ENCODE measurements around the gene CDK2AP2. TPM values are rescaled to one million over a fixed set of nuclear protein-coding genes. Genes with fewer than 3 reads are reported as not detected.

The CDK2AP2 gene
- total RNA-seq, 4 donors from 2014 or later: 2.1 to 28.7 (median 6.9) TPM

DNA sequence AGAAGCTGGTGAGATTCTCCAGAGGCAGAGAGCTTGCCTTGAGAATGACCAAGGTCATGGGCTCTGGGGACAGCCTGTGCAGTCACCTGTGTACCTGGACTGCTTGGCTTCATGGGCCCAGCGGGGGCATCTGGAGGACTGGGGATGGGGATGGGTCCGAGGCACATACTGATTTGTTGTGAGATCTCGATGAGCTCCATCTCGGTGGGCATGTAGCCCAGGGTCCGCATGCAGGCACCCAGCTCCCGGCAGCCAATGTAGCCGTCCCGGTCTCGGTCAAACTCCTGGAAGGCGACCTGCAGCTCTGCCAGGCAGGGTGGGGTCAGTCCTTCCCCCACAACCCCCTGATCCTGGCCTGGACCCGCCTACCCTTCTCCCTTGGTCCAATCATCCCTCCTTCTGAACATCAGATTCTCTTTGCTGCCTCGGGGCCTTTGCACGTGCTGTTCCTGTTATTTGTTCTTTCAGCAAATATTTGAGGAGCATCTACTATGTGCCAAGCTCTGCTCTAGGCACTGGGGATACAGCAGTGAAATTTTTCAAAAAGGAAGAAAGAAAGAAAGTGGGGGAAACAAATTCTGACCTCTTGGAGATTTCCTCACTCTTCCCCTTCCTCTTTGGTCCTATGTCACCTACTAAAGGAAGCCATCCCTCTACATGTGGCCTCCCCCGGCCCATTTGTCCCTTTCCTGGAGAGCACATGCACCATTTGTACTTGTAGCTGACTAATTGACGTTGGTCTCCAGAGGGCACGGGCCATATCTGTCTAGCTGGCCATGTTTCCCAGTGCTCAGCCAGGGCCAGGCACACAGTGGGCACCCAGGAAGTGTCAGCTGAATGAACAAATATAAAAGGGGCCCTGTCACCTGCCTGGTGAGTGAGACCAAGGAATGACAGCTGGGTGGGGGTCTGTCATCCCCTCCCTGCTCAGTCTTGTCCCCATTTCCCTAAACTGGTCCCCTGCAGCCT lies 13.2 kb upstream of the CDK2AP2 start:
- no peaks in the 10 kb centered on the region for H3K27me3 ChIP-seq
- H3K9me3 ChIP-seq: no peaks in the 10 kb centered on the region
- no peak overlapping the region for H3K27ac ChIP-seq
- intact Hi-C loops (cut with DNase I; ENCODE audit: low total_unique reads): no loop called here
- no peak for TF ChIP-seq POLR2A (IDR thresholded peaks at IDR 0.05)
- TF ChIP-seq, protein P1, sequence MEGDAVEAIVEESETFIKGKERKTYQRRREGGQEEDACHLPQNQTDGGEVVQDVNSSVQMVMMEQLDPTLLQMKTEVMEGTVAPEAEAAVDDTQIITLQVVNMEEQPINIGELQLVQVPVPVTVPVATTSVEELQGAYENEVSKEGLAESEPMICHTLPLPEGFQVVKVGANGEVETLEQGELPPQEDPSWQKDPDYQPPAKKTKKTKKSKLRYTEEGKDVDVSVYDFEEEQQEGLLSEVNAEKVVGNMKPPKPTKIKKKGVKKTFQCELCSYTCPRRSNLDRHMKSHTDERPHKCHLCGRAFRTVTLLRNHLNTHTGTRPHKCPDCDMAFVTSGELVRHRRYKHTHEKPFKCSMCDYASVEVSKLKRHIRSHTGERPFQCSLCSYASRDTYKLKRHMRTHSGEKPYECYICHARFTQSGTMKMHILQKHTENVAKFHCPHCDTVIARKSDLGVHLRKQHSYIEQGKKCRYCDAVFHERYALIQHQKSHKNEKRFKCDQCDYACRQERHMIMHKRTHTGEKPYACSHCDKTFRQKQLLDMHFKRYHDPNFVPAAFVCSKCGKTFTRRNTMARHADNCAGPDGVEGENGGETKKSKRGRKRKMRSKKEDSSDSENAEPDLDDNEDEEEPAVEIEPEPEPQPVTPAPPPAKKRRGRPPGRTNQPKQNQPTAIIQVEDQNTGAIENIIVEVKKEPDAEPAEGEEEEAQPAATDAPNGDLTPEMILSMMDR (IDR thresholded peaks at IDR 0.05): no peak
- no peaks in the 10 kb centered on the region for H3K4me1 ChIP-seq
- no peaks in the 10 kb centered on the region for H3K36me3 ChIP-seq
- no peak for DNase-seq
- no peak overlapping the region for H3K4me3 ChIP-seq

DNA sequence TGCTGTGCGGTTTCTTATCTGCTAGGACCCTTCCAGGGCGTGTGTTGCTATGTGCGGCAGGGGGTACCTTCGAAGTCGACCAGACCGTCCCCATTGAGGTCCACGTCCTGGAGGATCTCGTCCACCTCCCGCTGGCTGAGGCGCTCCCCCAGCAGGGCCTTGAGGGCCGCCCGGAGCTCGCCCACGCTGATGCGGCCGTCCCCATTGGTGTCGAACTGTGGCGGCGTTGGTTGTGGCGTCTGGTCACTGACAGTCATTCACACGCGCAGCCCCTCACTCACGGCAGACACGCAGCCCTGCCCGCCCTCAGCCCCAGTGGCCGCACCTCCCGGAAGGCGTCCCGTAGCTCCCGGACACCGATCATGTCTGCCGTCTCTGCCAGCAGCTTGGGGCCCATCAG lies 11.8 kb upstream of the CDK2AP2 start:
- H3K4me3 ChIP-seq: no peak overlapping the region
- intact Hi-C loops (cut with DNase I; ENCODE audit: low total_unique reads): no loop called here
- H3K27ac ChIP-seq: no peak overlapping the region
- no peak for DNase-seq
- no peak for TF ChIP-seq POLR2A (IDR thresholded peaks at IDR 0.05)
- TF ChIP-seq, protein P1 (IDR thresholded peaks at IDR 0.05): no peak
- H3K27me3 ChIP-seq: no peaks in the 10 kb centered on the region
- no peaks in the 10 kb centered on the region for H3K9me3 ChIP-seq
- no peaks in the 10 kb centered on the region for H3K4me1 ChIP-seq
- no peaks in the 10 kb centered on the region for H3K36me3 ChIP-seq

DNA sequence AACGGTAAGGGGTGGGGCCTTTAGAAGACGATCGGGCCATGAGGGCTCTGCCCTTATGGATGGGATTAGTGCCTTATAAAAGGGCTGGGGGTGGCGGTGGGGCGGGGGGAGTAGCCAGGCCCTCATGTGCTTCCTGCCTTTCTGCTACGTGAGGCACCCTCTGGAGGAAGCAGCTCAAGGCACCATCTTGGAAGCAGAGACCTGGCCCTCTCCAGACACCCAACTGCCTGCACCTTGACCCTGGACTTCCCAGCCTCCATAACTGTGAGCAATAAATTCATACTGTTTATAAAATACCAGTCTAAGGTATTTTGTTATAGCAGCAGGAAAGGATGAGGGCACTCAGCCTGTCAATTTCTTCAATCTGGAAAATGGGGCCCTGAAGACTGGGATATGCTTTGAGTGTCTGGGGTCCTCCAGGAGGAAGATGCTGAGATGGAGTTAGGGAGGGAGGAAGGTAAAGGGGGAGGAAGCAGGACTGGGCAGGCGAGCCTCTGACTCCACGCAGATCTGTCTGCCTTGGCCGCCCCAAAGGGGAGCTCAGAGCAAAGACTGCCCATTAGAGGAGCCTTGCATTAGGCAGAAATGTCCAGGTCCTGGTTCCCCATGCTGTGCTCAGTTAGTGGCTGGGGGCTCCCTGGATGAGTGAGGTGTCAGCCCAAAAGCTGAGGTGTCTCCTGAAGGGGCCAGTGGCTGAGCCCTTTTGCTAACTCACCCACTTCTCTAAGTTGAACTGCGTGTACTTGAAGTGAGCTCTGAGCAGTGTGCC lies 10.0 kb upstream of the CDK2AP2 start:
- Histone ChIP-seq H3K36me3 (no peaks in the 10 kb centered on the region), H3K4me1 (no peaks in the 10 kb centered on the region), H3K27ac (no peak overlapping the region), H3K27me3 (no peaks in the 10 kb centered on the region), H3K4me3 (no peak overlapping the region), H3K9me3 (no peaks in the 10 kb centered on the region)
- intact Hi-C loops (cut with DNase I; ENCODE audit: low total_unique reads): no loop called here
- no peak for TF ChIP-seq POLR2A (IDR thresholded peaks at IDR 0.05)
- TF ChIP-seq, protein P1 (IDR thresholded peaks at IDR 0.05): no peak
- no peak for DNase-seq

DNA sequence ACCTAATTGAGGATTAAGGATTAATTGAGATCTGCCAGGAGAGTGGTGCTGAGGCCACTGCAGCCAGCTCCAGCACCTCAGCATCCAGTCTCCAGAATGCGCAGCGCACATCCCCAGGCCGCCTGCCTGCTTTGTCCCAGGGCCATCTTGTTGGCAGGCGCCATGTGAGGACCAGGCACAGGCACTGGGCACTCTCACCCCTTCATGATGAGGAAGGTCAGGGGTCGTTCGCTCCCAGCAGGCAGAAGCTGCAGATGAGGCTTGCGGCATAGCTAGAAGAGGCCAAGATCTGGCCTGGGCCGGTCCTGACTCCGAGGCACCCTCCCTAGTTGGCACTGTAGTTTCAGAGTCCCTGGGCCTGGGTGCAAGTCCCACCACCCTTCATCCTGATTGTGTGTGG lies 8.8 kb upstream of the CDK2AP2 start:
- intact Hi-C loops (cut with DNase I; ENCODE audit: low total_unique reads): no loop called here

More for the DNA sequence above, 8.8 kb upstream of the CDK2AP2 start:
- H3K9me3 ChIP-seq: no peaks in the 10 kb centered on the region
- no peak for DNase-seq
- H3K27ac ChIP-seq: no peak overlapping the region
- H3K4me3 ChIP-seq: no peak overlapping the region
- no peaks in the 10 kb centered on the region for H3K27me3 ChIP-seq
- no peaks in the 10 kb centered on the region for H3K36me3 ChIP-seq
- TF ChIP-seq, protein P1 (IDR thresholded peaks at IDR 0.05): no peak
- no peak for TF ChIP-seq POLR2A (IDR thresholded peaks at IDR 0.05)
- no peaks in the 10 kb centered on the region for H3K4me1 ChIP-seq
